Fibroblast of lung (primary cell): ENCODE results near the gene CCL3. TPM values are rescaled to one million over a fixed set of nuclear protein-coding genes. Genes with fewer than 3 reads are reported as not detected.
A peak's percentile ranks its signal among the peaks of the same experiment; 100 is the strongest.

Source experiments
- DNase-seq, 2 donors: peaks; one replicate each; pipeline versions ENCODE4 v3.0.0 to v3.0.0-alpha.2; 2010; ENCODE audit warnings: low read depth in 2 of 2
- H2AFZ ChIP-seq: 2 replicates; pipeline ENCODE4 v1.5.1; 2012; ENCODE audit warnings: low read length, control low read depth, inconsistent platforms
- H3K27ac ChIP-seq: 2 replicates; pipeline ENCODE4 v1.5.1; 2011; ENCODE audit warnings: low read length, control low read depth; ENCODE audit not compliant: insufficient read depth
- H3K27me3 ChIP-seq: 2 replicates; pipeline ENCODE4 v1.5.1; 2011; ENCODE audit warnings: mild to moderate bottlenecking, low read length; ENCODE audit not compliant: control insufficient read depth, insufficient read depth
- H3K36me3 ChIP-seq: 2 replicates; pipeline ENCODE4 v1.5.1; 2011; ENCODE audit warnings: low read length; ENCODE audit not compliant: control insufficient read depth, insufficient read depth
- H3K4me1 ChIP-seq: 2 replicates; pipeline ENCODE4 v1.5.1; 2011; ENCODE audit warnings: low read length; ENCODE audit not compliant: control insufficient read depth, insufficient read depth; ENCODE audit errors: extremely low read depth
- H3K4me2 ChIP-seq: 2 replicates; pipeline ENCODE4 v1.5.1; 2011; ENCODE audit warnings: low read length, control low read depth; ENCODE audit not compliant: insufficient read depth; ENCODE audit errors: extremely low read depth
- H3K4me3 ChIP-seq, 4 experiments: fragments of 200-600 bp in 1 of 4; sonication (generic) in 1 of 4; replicated peaks in 1 of 4; 2 replicates each; pipeline ENCODE4 v1.5.1; 2011 to 2016; ENCODE audit warnings: low read length in 4 of 4, low read depth in 3 of 4, mild to moderate bottlenecking in 3 of 4, control low read depth in 2 of 4, inconsistent platforms in 1 of 4, mixed read lengths in 1 of 4; ENCODE audit not compliant: insufficient read depth in 1 of 4; ENCODE audit errors: control extremely low read depth in 1 of 4
- H3K79me2 ChIP-seq: 2 replicates; pipeline ENCODE4 v1.5.1; 2012; ENCODE audit warnings: mild to moderate bottlenecking, low read length, inconsistent platforms; ENCODE audit not compliant: control insufficient read depth, insufficient read depth
- H3K9ac ChIP-seq: 2 replicates; pipeline ENCODE4 v1.5.1; 2011; ENCODE audit warnings: mild to moderate bottlenecking, low read length, control low read depth; ENCODE audit not compliant: insufficient read depth
- H3K9me3 ChIP-seq: 2 replicates; pipeline ENCODE4 v1.5.1; 2012; ENCODE audit warnings: low read depth, low read length; ENCODE audit not compliant: control insufficient read depth, insufficient read depth
- H4K20me1 ChIP-seq: 2 replicates; pipeline ENCODE4 v1.5.1; 2011; ENCODE audit warnings: low read length; ENCODE audit not compliant: control insufficient read depth, insufficient read depth; ENCODE audit errors: extremely low read depth
- CTCF ChIP-seq, 2 donors: IDR thresholded peaks in 1 of 2; conservative IDR thresholded peaks in 1 of 2; 1 replicate in 1 of 2; 2 replicates in 1 of 2; pipeline ENCODE4 v1.5.1; 2011 to 2012; ENCODE audit warnings: low read length in 2 of 2, control low read depth in 1 of 2, inconsistent platforms in 1 of 2, low read depth in 1 of 2, mild to moderate bottlenecking in 1 of 2
- EZH2 ChIP-seq: IDR thresholded peaks from 2 replicates; pipeline ENCODE4 v1.5.1; 2012; ENCODE audit warnings: low read length, control low read depth, mild to moderate bottlenecking; ENCODE audit errors: missing control alignments
- polyA plus RNA-seq, 2 donors: library from polyadenylated mRNA; depleted of rRNA in 1 of 2; stranded (reverse) in 1 of 2; unstranded in 1 of 2; fragments of >200 nt; gene quantifications; 2 replicates each; pipeline ENCODE4 v1.2.1, GENCODE V29; 2011 to 2012; ENCODE audit warnings: missing spikeins in 1 of 2
- total RNA-seq: library from RNA; depleted of rRNA; stranded (reverse); fragments of >200 nt; gene quantifications from 2 replicates; pipeline ENCODE4 v1.2.1, GENCODE V29; 2014

CCL3 gene
- total and polyA plus RNA-seq, 2 donors (not counting 1 experiment from before 2014, with no cell fraction given), result not detected

GRCh38 chr17:36131931-36132330, 42.0 kb upstream of the CCL3 start:
- TF ChIP-seq EZH2, result no peak
- no peak for TF ChIP-seq CTCF (conservative IDR thresholded peaks at IDR 0.05 in 1 of 2, IDR thresholded peaks at IDR 0.05 in 1 of 2; ENCODE audit: low read depth in 1 of 2, low read length in 2 of 2)
- H3K79me2 ChIP-seq, result no peaks in the 10 kb centered on the region
- H4K20me1 ChIP-seq, result no peaks in the 10 kb centered on the region
- no peaks in the 10 kb centered on the region for H3K36me3 ChIP-seq
- H3K4me3 ChIP-seq, result no peak overlapping the region
- H3K9ac ChIP-seq, result no peak overlapping the region
- H3K27me3 ChIP-seq, result no peaks in the 10 kb centered on the region
- H3K4me1 ChIP-seq, result no peaks in the 10 kb centered on the region
- H2AFZ ChIP-seq, result no peak overlapping the region
- DNase-seq, result no peak
- H3K9me3 ChIP-seq, result no peaks in the 10 kb centered on the region
- H3K27ac ChIP-seq, result no peak overlapping the region
- H3K4me2 ChIP-seq, result no peak overlapping the region

- Histone ChIP-seq H3K27me3 (no peaks in the 10 kb centered on the region), H3K4me2 (no peak overlapping the region), H3K4me3 (no peak overlapping the region), H4K20me1 (no peaks in the 10 kb centered on the region), H3K36me3 (no peaks in the 10 kb centered on the region), H3K9me3 (no peaks in the 10 kb centered on the region), H2AFZ (no peak overlapping the region), H3K9ac (no peak overlapping the region), H3K79me2 (no peaks in the 10 kb centered on the region), H3K27ac (no peak overlapping the region), H3K4me1 (no peaks in the 10 kb centered on the region)
- no peak for DNase-seq
- TF ChIP-seq CTCF (conservative IDR thresholded peaks at IDR 0.05 in 1 of 2, IDR thresholded peaks at IDR 0.05 in 1 of 2; ENCODE audit: low read depth in 1 of 2, low read length in 2 of 2), result peak in 1 of 2 donors; percentile 9
- TF ChIP-seq EZH2, result no peak
These were observed 41.5 kb upstream of the CCL3 start for GRCh38 chr17:36131421-36131820.

GRCh38 chr17:36130346-36130745, 40.4 kb upstream of the CCL3 start:
- no peaks in the 10 kb centered on the region for H4K20me1 ChIP-seq
- no peak overlapping the region for H2AFZ ChIP-seq
- no peak for TF ChIP-seq CTCF (conservative IDR thresholded peaks at IDR 0.05 in 1 of 2, IDR thresholded peaks at IDR 0.05 in 1 of 2; ENCODE audit: low read depth in 1 of 2, low read length in 2 of 2)
- TF ChIP-seq EZH2, result no peak
- H3K4me1 ChIP-seq, result no peaks in the 10 kb centered on the region
- no peaks in the 10 kb centered on the region for H3K9me3 ChIP-seq
- H3K79me2 ChIP-seq, result no peaks in the 10 kb centered on the region
- H3K4me2 ChIP-seq, result no peak overlapping the region
- no peak overlapping the region for H3K27ac ChIP-seq
- no peak overlapping the region for H3K4me3 ChIP-seq
- no peak for DNase-seq
- no peaks in the 10 kb centered on the region for H3K36me3 ChIP-seq
- H3K27me3 ChIP-seq, result no peaks in the 10 kb centered on the region
- H3K9ac ChIP-seq, result no peak overlapping the region
